Motor neuron (in vitro differentiated cells): Measurements from ENCODE around the gene MXD4. TPM values are rescaled to one million over a fixed set of nuclear protein-coding genes. Genes with fewer than 3 reads are reported as not detected.

Experiments
- ATAC-seq, 8 experiments: fragments of 200-7000 bp; cut with Tn5 transposase; replicated peaks in 6 of 8; 2 replicates each; pipeline ENCODE4 v1.8.0; 2021; ENCODE audit warnings: mild to moderate bottlenecking in 8 of 8, moderate library complexity in 8 of 8
- H3K27ac ChIP-seq, 2 donors: fragments of 250-450 bp; sonication (Bioruptor Pico); 2 replicates each; pipeline ENCODE4 v1.9.0; 2021; ENCODE audit warnings: antibody characterized with exemption in 2 of 2, mild to moderate bottlenecking in 2 of 2, moderate library complexity in 1 of 2
- H3K4me1 ChIP-seq, 2 donors: fragments of 250-450 bp; sonication (Bioruptor Pico); replicated peaks in 1 of 2; 2 replicates each; pipeline ENCODE4 v1.6.1; 2021; ENCODE audit warnings: antibody characterized with exemption in 2 of 2, mild to moderate bottlenecking in 2 of 2, moderate library complexity in 1 of 2
- H3K4me3 ChIP-seq, 5 donors: fragments of 250-450 bp; sonication (Bioruptor Pico); 2 replicates each; pipeline ENCODE4 v1.9.0; 2021; ENCODE audit warnings: antibody characterized with exemption in 5 of 5, mild to moderate bottlenecking in 5 of 5, moderate library complexity in 4 of 5
- WGBS, 10 experiments: fragments of 450-650 bp; shearing (Covaris generic); methylation state at CpG; one replicate each; pipeline ENCODE4 v1.0.0; 2022; 5-methylcytosine and 5-hydroxymethylcytosine counted together
- in situ Hi-C, 9 experiments: fragments of 400-800 bp; cut with MboI; loops; one replicate each; pipeline ENCODE4 v1.15.0; 2021; ENCODE audit warnings: low sequenced_read_pairs in 9 of 9, low pct_unique_long_range_greater_than_20kb in 2 of 9; ENCODE audit not compliant: unreplicated experiment in 9 of 9
- total RNA-seq, 8 experiments: library from RNA; unstranded; fragments of 300-600 nt; gene quantifications; 2 replicates each; pipeline versions ENCODE4 v1.2.3 to v1.2.4, GENCODE V29; 2022

Gene MXD4
- total RNA-seq, 8 experiments from 2014 or later = 12.8 to 53.6 (median 36.2) TPM

- 89 to 93% (median 91%) methylated on average over 3 to 11 of the region's 19 CpGs; no CpG with 5 or more reads in 7 of the 10 experiments for WGBS, 10 experiments
- no peak for ATAC-seq
- in situ Hi-C loops = loop anchor here in 1 of 9 experiments (25.0 kb wide), 1 partner anchor 166 kb away; the partner anchor contains the start of genes CFAP99 and ZFYVE28
- no peak overlapping the region for H3K27ac ChIP-seq
- no peak overlapping the region for H3K4me3 ChIP-seq
- peaks cover 0 to 3% of the 10 kb centered on the region in 2 donors for H3K4me1 ChIP-seq
Observed at GRCh38 chr4:2246384-2247127, 15.4 kb downstream of the MXD4 start.

DNA sequence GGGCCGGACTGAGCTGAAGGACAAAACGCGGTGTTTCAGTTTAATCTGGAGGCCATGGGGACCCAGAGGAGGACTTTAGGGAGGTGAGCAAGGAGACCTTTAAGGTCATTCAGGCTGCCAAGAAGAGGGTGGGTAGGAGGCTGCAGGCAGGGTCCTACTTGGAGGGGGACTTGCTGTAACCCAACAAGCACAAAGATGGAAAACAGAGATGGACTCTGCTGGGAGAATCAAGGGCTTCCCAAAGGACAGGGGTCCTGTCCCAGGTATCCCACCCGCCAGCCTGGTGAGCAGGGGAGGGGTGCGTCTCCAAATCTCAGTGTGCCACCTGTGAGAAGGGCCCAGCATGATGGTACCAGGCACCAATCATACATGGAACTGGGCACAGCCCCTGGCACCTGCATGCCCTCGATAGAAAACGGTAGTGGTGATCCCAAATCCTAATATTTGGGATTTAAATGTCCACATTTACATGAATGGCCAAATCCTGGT is 16.1 kb downstream of the MXD4 start:
- WGBS, 10 experiments = 40 to 100% (median 92%) methylated on average over 1 to 4 of the region's 7 CpGs; no CpG with 5 or more reads in 5 of the 10 experiments
- in situ Hi-C loops = loop anchor here in 1 of 9 experiments (25.0 kb wide), 1 partner anchor 166 kb away; the partner anchor contains the start of genes CFAP99 and ZFYVE28
- H3K4me3 ChIP-seq = no peak overlapping the region
- ATAC-seq = no peak
- peaks cover 2 to 3% of the 10 kb centered on the region in 2 donors for H3K4me1 ChIP-seq
- H3K27ac ChIP-seq = no peak overlapping the region

GRCh38 chr4:2245057-2245786 is 16.7 kb downstream of the MXD4 start:
- 50 to 100% (median 77%) methylated on average over 1 to 5 of the region's 7 CpGs; no CpG with 5 or more reads in 3 of the 10 experiments for whole genome bisulfite sequencing, 10 experiments
- H3K4me3 ChIP-seq = no peak overlapping the region
- peaks cover 8% of the 10 kb centered on the region in 2 donors for H3K4me1 ChIP-seq
- in situ Hi-C loops = loop anchor here in 1 of 9 experiments (25.0 kb wide), 1 partner anchor 167 kb away; the partner anchor contains the start of genes CFAP99 and ZFYVE28
- ATAC-seq = no peak
- H3K27ac ChIP-seq = no peak overlapping the region

DNA sequence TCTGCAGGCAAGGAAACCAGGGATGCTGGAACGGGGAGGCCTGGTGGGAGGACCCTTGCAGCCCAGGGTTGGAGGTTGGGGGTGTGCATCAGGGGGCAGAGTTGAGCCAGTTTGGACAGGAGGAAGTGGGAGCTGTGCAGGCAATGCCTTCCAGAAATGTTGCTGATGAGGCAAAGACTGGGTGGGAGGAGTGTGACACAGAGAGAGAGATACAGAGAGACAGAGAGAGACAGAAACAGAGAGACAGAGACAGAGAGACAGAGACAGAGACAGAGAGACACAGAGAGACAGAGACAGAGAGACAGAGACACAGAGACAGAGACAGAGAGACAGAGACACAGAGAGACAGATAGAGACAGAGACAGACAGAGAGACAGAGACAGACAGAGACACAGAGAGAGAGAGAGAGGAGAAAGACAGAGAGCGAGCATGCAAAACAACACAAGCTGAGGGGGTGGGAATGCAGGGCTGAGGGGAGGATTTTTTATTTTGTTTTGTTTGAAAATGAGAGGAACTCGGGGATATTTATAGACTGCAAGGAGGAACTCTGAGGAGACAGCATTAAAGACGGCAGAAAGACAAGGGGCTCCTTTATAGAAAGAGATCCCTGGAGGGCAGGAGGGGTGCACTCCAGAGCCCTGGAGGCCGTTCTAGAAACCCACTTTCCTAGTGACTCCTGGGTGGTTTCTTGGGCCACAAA is 18.1 kb downstream of the MXD4 start:
- in situ Hi-C loops = loop anchor here in 1 of 9 experiments (25.0 kb wide), 1 partner anchor 168 kb away; the partner anchor contains the start of genes CFAP99 and ZFYVE28
- 0 to 100% (median 52%) methylated on average over 1 to 5 of the region's 5 CpGs for WGBS, 10 experiments
- ATAC-seq = no peak
- H3K27ac ChIP-seq = no peak overlapping the region
- peaks cover 18 to 22% of the 10 kb centered on the region in 2 donors for H3K4me1 ChIP-seq
- H3K4me3 ChIP-seq = no peak overlapping the region

- in situ Hi-C loops = loop anchor here in 1 of 9 experiments (25.0 kb wide), 1 partner anchor 171 kb away; the partner anchor contains the start of genes CFAP99 and ZFYVE28
- Histone ChIP-seq H3K27ac (peak within 1 kb of the TSS in 1 of 2 donors; percentile 49), H3K4me1 (peaks cover 18 to 35% of the 10 kb centered on the region in 2 donors), H3K4me3 (peak within 1 kb of the TSS; percentile 62 to 81 (median 67))
- peak; percentile 85 to 94 (median 92) for ATAC-seq
- WGBS, 10 experiments = 0 to 6% (median 0%) methylated on average over 1 to 27 of the region's 88 CpGs; no CpG with 5 or more reads in 1 of the 10 experiments
Observed at GRCh38 chr4:2241410-2242353, 20.2 kb downstream of the MXD4 start, which contains the start of the genes HAUS3 and POLN. HAUS3 (minus strand) TSS chr4:2242121; CDS start chr4:2240946, 1,175 bp downstream. POLN (minus strand) TSS chr4:2242121; CDS start chr4:2229231, 12,890 bp downstream.

DNA sequence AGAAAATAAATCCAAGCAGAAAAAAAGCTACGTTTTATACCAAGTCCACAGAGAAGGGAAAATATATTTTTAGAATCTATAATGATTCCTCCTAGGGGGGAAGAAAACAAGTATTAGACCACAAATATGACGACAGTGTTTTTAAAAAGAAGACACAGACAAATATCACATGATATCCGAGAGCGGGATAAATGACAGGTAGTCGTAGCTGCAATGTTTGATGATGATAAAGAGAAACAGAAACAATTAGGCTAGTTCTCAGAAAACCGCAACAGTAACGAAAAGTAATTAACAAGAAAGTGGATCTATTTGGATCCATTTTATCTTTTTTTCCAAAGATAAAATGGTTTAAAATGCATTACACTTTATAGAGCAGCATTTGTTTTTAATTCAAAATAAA is 20.9 kb downstream of the MXD4 start:
- in situ Hi-C loops = loop anchor here in 1 of 9 experiments (25.0 kb wide), 1 partner anchor 171 kb away; the partner anchor contains the start of genes CFAP99 and ZFYVE28
- 0 to 19% (median 7%) methylated on average over 3 to 7 of the region's 7 CpGs for WGBS, 10 experiments
- no peak overlapping the region for H3K27ac ChIP-seq
- no peak for ATAC-seq
- peaks cover 17 to 35% of the 10 kb centered on the region in 2 donors for H3K4me1 ChIP-seq
- peak overlapping the region; percentile 62 to 81 (median 67) for H3K4me3 ChIP-seq

DNA sequence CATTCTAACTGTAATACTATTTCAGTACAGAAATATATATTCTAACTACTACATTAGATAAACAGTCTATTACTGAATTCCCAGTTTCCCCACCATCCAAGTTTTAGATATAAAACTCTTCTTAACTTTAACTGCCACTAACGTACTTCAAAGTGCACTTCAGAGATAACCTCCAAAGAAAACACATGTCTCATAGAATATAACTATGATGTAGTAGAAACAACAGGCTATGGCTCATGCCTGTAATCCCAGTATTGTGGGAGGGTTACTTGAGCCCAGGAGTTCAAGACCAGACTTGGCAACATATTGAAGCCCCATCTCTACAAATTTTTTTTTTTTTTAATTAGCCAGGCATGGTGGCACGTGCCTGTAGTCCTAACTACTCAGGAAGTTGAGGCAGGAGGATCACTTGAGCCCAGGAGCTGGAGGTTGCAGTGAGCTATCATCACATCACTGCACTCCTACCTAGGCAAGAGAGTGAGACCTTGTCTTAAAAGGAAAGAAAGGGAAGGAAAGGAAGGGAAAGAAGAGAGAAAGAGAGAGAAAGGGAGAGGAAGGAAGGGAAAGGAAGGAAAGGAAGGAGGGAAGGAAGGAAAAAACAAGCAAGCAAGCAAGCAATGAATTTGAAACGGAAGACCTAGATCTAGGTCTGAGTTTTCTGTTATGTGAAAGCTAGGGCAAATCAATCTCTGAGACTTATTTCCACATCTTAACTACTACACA is 24.8 kb downstream of the MXD4 start:
- in situ Hi-C loops = loop anchor here in 1 of 9 experiments (25.0 kb wide), 1 partner anchor 175 kb away; the partner anchor contains the start of genes CFAP99 and ZFYVE28
- H3K4me3 ChIP-seq = no peak overlapping the region
- H3K4me1 ChIP-seq = peaks cover 15 to 35% of the 10 kb centered on the region in 2 donors
- no peak overlapping the region for H3K27ac ChIP-seq
- 31 to 100% (median 67%) methylated on average over 1 to 3 of the region's 3 CpGs; no CpG with 5 or more reads in 1 of the 10 experiments for WGBS, 10 experiments
- no peak for ATAC-seq

- H3K4me3 ChIP-seq = no peak overlapping the region
- WGBS, 10 experiments = 86 to 100% (median 97%) methylated on average over 1 to 5 of the region's 6 CpGs; no CpG with 5 or more reads in 3 of the 10 experiments
- H3K4me1 ChIP-seq = no peaks in the 10 kb centered on the region
- no peak overlapping the region for H3K27ac ChIP-seq
- ATAC-seq = no peak
- in situ Hi-C loops = loop anchor here in 1 of 9 experiments (25.0 kb wide), 1 partner anchor 181 kb away; the partner anchor contains the start of genes CFAP99 and ZFYVE28
Observed at GRCh38 chr4:2231082-2231481, 30.8 kb downstream of the MXD4 start.

GRCh38 chr4:2226261-2226660 is 35.6 kb downstream of the MXD4 start:
- in situ Hi-C loops = loop anchor here in 1 of 9 experiments (25.0 kb wide), 1 partner anchor 186 kb away; the partner anchor contains the start of genes CFAP99 and ZFYVE28
- no peak for ATAC-seq
- no peak overlapping the region for H3K4me3 ChIP-seq
- H3K4me1 ChIP-seq = no peaks in the 10 kb centered on the region
- H3K27ac ChIP-seq = no peak overlapping the region
- WGBS, 10 experiments = 33 to 100% (median 86%) methylated on average over 1 to 2 of the region's 2 CpGs

- WGBS, 10 experiments = 64 to 100% (median 93%) methylated on average over 1 to 2 of the region's 2 CpGs; no CpG with 5 or more reads in 3 of the 10 experiments
- ATAC-seq = peak in 1 of 8 experiments; percentile 41
- Histone ChIP-seq H3K4me1 (peaks cover 0 to 3% of the 10 kb centered on the region in 2 donors), H3K27ac (no peak overlapping the region), H3K4me3 (no peak overlapping the region)
- in situ Hi-C loops = no loop called here
Observed at GRCh38 chr4:2222838-2223237, 39.1 kb downstream of the MXD4 start.
